ENCODE data around the gene MOSPD3.
"Not testable (repeated sequence)": the region's sequence is repeated elsewhere in the genome, so short reads cannot be mapped to it uniquely, and the experiment has no call there.

MOSPD3 gene, protein sequence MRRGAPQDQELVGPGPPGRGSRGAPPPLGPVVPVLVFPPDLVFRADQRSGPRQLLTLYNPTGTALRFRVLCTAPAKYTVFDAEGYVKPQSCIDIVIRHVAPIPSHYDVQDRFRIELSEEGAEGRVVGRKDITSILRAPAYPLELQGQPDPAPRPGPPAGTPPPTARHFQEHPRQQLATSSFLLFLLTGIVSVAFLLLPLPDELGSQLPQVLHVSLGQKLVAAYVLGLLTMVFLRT

GRCh38 chr7:100611983-100612729, at the start of gene MOSPD3:
MOSPD3 (plus strand) TSS chr7:100612540; CDS start chr7:100612792, 252 bp downstream.
- CTCF ChIA-PET: interaction anchor here (0.7 to 5.1 kb wide), 10 partner anchors 9 to 239 kb away, joined by 3 to 25 read pairs (median 8); partner anchors contain the start of genes FBXO24, LRCH4, PCOLCE and POP7
- no peak for TF ChIP-seq CTCF (IDR thresholded peaks at IDR 0.05; ENCODE audit: insufficient read depth, low read length, missing control alignments)
- peak; percentile 94 for DNase-seq (ENCODE audit: low read depth, low spot score)
- peak within 1 kb of the TSS; percentile 68 for H3K4me3 ChIP-seq (ENCODE audit: low read depth, low read length)
- POLR2A ChIA-PET: interaction anchor here (0.6 to 1.3 kb wide), 8 partner anchors 9 to 263 kb away, joined by 3 to 10 read pairs (median 3); partner anchors contain the start of genes PCOLCE, SRRT and ZCWPW1

- CTCF ChIA-PET: interaction anchor here (0.6 to 18.3 kb wide), 26 partner anchors 7 to 163 kb away, joined by 3 to 421 read pairs (median 6); partner anchors contain the start of genes AGFG2, FBXO24, LRCH4 and NYAP1
- POLR2A ChIA-PET: no interaction called here
- no peak for TF ChIP-seq CTCF (IDR thresholded peaks at IDR 0.05; ENCODE audit: insufficient read depth, low read length, missing control alignments)
- no peak overlapping the region for H3K4me3 ChIP-seq (ENCODE audit: low read depth, low read length)
- DNase-seq (ENCODE audit: low read depth, low spot score): no peak
Measured at GRCh38 chr7:100563100-100563564, 49.2 kb upstream of the MOSPD3 start.

DNA sequence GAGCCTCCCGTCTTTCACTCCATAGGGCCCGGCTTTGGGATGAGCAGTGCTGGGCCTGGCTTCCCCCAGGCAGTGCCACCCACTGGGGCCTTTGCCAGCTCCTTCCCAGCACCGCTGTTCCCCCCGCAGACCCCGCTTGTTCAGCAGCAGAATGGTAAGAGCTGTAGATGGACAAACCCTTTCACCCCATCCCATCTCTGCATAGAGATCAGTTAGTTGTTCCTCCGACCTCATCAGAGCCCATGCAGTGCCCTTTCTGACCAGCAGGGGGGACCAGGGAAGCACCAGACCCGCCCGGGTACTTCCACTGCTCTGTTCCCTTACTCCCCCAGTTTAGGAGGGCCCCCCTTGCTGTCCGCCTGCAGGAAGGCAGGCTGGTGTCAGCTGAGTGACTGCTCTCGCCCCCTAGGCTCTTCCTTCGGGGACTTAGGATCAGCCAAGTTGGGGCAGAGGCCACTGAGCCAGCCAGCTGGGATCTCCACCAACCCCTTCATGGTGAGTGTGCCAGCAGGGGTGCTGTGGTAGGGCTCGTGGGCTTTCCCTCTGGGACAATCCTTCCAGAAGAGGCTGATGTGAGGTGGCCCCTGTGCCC, 48.4 kb upstream of the MOSPD3 start:
- DNase-seq (ENCODE audit: low read depth, low spot score): no peak
- no peak overlapping the region for H3K4me3 ChIP-seq (ENCODE audit: low read depth, low read length)
- CTCF ChIA-PET: interaction anchor here (0.5 to 18.3 kb wide), 34 partner anchors 8 to 288 kb away, joined by 3 to 421 read pairs (median 6); partner anchors contain the start of genes AGFG2, FBXO24, LRCH4 and NYAP1
- peak; percentile 92 for TF ChIP-seq CTCF (IDR thresholded peaks at IDR 0.05; ENCODE audit: insufficient read depth, low read length, missing control alignments)
- POLR2A ChIA-PET: interaction anchor here (1.7 kb wide), 1 partner anchor 22 kb away, joined by 5 read pairs; the partner anchor contains the start of gene FBXO24

DNA sequence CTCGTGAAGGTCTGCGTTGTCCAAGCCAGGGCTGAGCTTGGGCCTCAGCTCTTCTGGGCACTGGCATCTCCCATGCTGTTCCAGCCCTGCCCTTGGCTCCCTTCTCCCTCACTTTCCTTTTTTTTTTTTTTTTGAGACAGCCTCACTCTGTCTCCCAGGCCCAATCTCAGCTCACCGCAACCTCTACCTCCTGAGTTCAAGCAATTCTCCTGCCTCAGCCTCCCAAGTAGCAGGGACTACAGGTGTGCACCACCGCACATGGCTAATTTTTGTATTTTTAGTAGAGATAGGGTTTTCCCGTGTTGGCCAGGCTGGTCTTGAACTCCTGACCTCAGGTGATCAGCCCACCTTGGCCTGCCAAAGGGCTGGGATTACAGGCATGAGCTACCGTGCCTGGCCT, 47.9 kb upstream of the MOSPD3 start:
- POLR2A ChIA-PET: interaction anchor here (1.7 kb wide), 1 partner anchor 22 kb away, joined by 5 read pairs; the partner anchor contains the start of gene FBXO24
- H3K4me3 ChIP-seq (ENCODE audit: low read depth, low read length); DNase-seq (ENCODE audit: low read depth, low spot score): not testable (repeated sequence)
- CTCF ChIA-PET: interaction anchor here (0.5 to 18.3 kb wide), 33 partner anchors 8 to 288 kb away, joined by 3 to 421 read pairs (median 5); partner anchors contain the start of genes AGFG2, FBXO24, LRCH4 and MOSPD3

DNA sequence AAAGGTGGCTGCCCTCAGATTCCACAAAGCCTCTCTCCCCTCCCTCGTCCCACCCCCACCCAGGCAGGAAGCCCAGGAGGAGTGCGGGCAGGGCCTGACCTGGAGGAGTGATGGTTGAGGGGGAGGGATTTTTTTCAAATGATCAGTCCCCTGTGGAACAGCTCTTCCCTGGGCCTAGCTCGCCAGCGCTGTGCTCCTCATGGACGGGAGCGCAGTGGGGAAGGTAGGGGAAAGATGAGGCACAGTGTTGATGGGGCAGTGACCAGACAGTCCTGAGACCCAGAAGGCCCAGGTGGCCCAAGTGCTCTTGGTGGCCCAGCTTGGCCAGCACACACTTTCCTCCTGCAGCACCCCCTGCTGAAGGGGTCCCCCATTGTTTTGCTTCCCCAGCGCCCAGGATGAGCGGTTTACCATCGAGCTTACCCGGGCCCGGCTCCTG, 47.2 kb upstream of the MOSPD3 start:
- no peak overlapping the region for H3K4me3 ChIP-seq (ENCODE audit: low read depth, low read length)
- POLR2A ChIA-PET: interaction anchor here (1.7 kb wide), 1 partner anchor 21 kb away, joined by 5 read pairs; the partner anchor contains the start of gene FBXO24
- CTCF ChIA-PET: interaction anchor here (0.7 to 18.3 kb wide), 23 partner anchors 8 to 287 kb away, joined by 3 to 421 read pairs (median 7); partner anchors contain the start of genes AGFG2, FBXO24, LRCH4 and MOSPD3
- DNase-seq (ENCODE audit: low read depth, low spot score): no peak
- TF ChIP-seq CTCF (IDR thresholded peaks at IDR 0.05; ENCODE audit: insufficient read depth, low read length, missing control alignments): no peak

- POLR2A ChIA-PET: interaction anchor here (1.7 kb wide), 1 partner anchor 20 kb away, joined by 5 read pairs; the partner anchor contains the start of gene FBXO24
- no peak for TF ChIP-seq CTCF (IDR thresholded peaks at IDR 0.05; ENCODE audit: insufficient read depth, low read length, missing control alignments)
- no peak overlapping the region for H3K4me3 ChIP-seq (ENCODE audit: low read depth, low read length)
- CTCF ChIA-PET: interaction anchor here (1.5 to 18.3 kb wide), 9 partner anchors 10 to 125 kb away, joined by 3 to 421 read pairs (median 65); partner anchors contain the start of genes AGFG2, FBXO24, LRCH4 and MOSPD3
- no peak for DNase-seq (ENCODE audit: low read depth, low spot score)
Measured at GRCh38 chr7:100566018-100566531, 46.3 kb upstream of the MOSPD3 start.

All from AG04449 (cell line).